ENCODE data around the gene EML1. TPM values are rescaled to one million over a fixed set of nuclear protein-coding genes. Genes with fewer than 3 reads are reported as not detected.

EML1 gene
- total RNA-seq, 2 experiments from 2014 or later = not detected

- no TSS peak for BruUV-seq (replicated peaks)
Observed at GRCh38 chr14:99899578-99900178, 106.5 kb downstream of the EML1 start.

GRCh38 chr14:99902925-99903324 lies 109.7 kb downstream of the EML1 start:
- Histone ChIP-seq H3K4me1 (ENCODE audit: insufficient read depth, low read length, poor library complexity, severe bottlenecking) (no peaks in the 10 kb centered on the region), H3K36me3 (ENCODE audit: insufficient read depth, low read length) (no peaks in the 10 kb centered on the region), H3K9me2 (ENCODE audit: insufficient read depth, low read length) (no peaks in the 10 kb centered on the region), H2AFZ (ENCODE audit: low read length) (no peak overlapping the region), H3K9me3 (ENCODE audit: low read length) (no peaks in the 10 kb centered on the region), H3K27ac (ENCODE audit: low read depth, low read length, poor library complexity, severe bottlenecking) (no peak overlapping the region), H3K4me2 (ENCODE audit: low read length) (no peak overlapping the region), H3K4me3 (ENCODE audit: low read depth, low read length, poor library complexity, severe bottlenecking) (no peak overlapping the region), H3K79me2 (ENCODE audit: insufficient read depth, low read depth, low read length) (no peaks in the 10 kb centered on the region), H4K20me1 (ENCODE audit: insufficient read depth, low read length) (no peaks in the 10 kb centered on the region)
- no TSS peak for BruUV-seq (replicated peaks)
- ChIA-PET POLR2A (no interaction called here), CTCF (ENCODE audit: unreplicated experiment) (no interaction called here)
- intact Hi-C loops (cut with micrococcal nuclease; ENCODE audit: unreplicated experiment) = no loop called here
- DNase-seq (ENCODE audit: low spot score) = peak; percentile 2
- TF ChIP-seq CTCF (conservative IDR thresholded peaks at IDR 0.05; ENCODE audit: low read length) (no peak), EZH2phosphoT487 (IDR thresholded peaks at IDR 0.05; ENCODE audit: borderline replicate concordance, low read depth, low read length) (no peak)

More at GRCh38 chr14:99899578-99900178, 106.5 kb downstream of the EML1 start:
- H3K36me3 ChIP-seq (ENCODE audit: insufficient read depth, low read length) = no peaks in the 10 kb centered on the region
- H3K4me3 ChIP-seq (ENCODE audit: low read depth, low read length, poor library complexity, severe bottlenecking) = no peak overlapping the region
- peak; percentile 35 for DNase-seq (ENCODE audit: low spot score)
- TF ChIP-seq EZH2phosphoT487 (IDR thresholded peaks at IDR 0.05; ENCODE audit: borderline replicate concordance, low read depth, low read length) (no peak), CTCF (conservative IDR thresholded peaks at IDR 0.05; ENCODE audit: low read length) (peak; percentile 83)
- H3K27ac ChIP-seq (ENCODE audit: low read depth, low read length, poor library complexity, severe bottlenecking) = no peak overlapping the region
- 0 out of 2 replicates have a peak overlapping the region, but pooled peaks have one; percentile 8 for H2AFZ ChIP-seq (ENCODE audit: low read length)
- H3K4me2 ChIP-seq (ENCODE audit: low read length) = no peak overlapping the region
- CTCF ChIA-PET (ENCODE audit: unreplicated experiment) = interaction anchor here (0.5 to 1.2 kb wide), 2 partner anchors 9 to 163 kb away, joined by 3 to 4 read pairs; no protein-coding TSS in a partner anchor
- POLR2A ChIA-PET = interaction anchor here (0.6 to 0.7 kb wide), 2 partner anchors 31 to 216 kb away, joined by 3 read pairs; partner anchors contain the start of gene CYP46A1
- H4K20me1 ChIP-seq (ENCODE audit: insufficient read depth, low read length) = no peaks in the 10 kb centered on the region
- no peaks in the 10 kb centered on the region for H3K9me3 ChIP-seq (ENCODE audit: low read length)
- no peaks in the 10 kb centered on the region for H3K4me1 ChIP-seq (ENCODE audit: insufficient read depth, low read length, poor library complexity, severe bottlenecking)
- intact Hi-C loops (cut with micrococcal nuclease; ENCODE audit: unreplicated experiment) = no loop called here
- H3K9me2 ChIP-seq (ENCODE audit: insufficient read depth, low read length) = no peaks in the 10 kb centered on the region
- H3K79me2 ChIP-seq (ENCODE audit: insufficient read depth, low read depth, low read length) = no peaks in the 10 kb centered on the region

- Histone ChIP-seq H3K4me1 (ENCODE audit: insufficient read depth, low read length, poor library complexity, severe bottlenecking) (no peaks in the 10 kb centered on the region), H4K20me1 (ENCODE audit: insufficient read depth, low read length) (no peaks in the 10 kb centered on the region), H3K36me3 (ENCODE audit: insufficient read depth, low read length) (no peaks in the 10 kb centered on the region), H3K27ac (ENCODE audit: low read depth, low read length, poor library complexity, severe bottlenecking) (no peak overlapping the region), H2AFZ (ENCODE audit: low read length) (no peak overlapping the region), H3K4me3 (ENCODE audit: low read depth, low read length, poor library complexity, severe bottlenecking) (no peak overlapping the region), H3K4me2 (ENCODE audit: low read length) (no peak overlapping the region), H3K9me2 (ENCODE audit: insufficient read depth, low read length) (no peaks in the 10 kb centered on the region), H3K79me2 (ENCODE audit: insufficient read depth, low read depth, low read length) (no peaks in the 10 kb centered on the region), H3K9me3 (ENCODE audit: low read length) (no peaks in the 10 kb centered on the region)
- CTCF ChIA-PET (ENCODE audit: unreplicated experiment) = no interaction called here
- POLR2A ChIA-PET = no interaction called here
- TF ChIP-seq EZH2phosphoT487 (IDR thresholded peaks at IDR 0.05; ENCODE audit: borderline replicate concordance, low read depth, low read length) (no peak), CTCF (conservative IDR thresholded peaks at IDR 0.05; ENCODE audit: low read length) (no peak)
- BruUV-seq (replicated peaks) = no TSS peak
- intact Hi-C loops (cut with micrococcal nuclease; ENCODE audit: unreplicated experiment) = no loop called here
- DNase-seq (ENCODE audit: low spot score) = no peak
Observed at GRCh38 chr14:99904506-99904905, 111.3 kb downstream of the EML1 start.
